Activated CD8-positive, alpha-beta T cell treated with anti-CD3 and anti-CD28 coated beads, Interleukin-2, amount 10 ng/mL, durations not matched to agents 7 days and 5 days (primary cell): ENCODE data around the gene IFI16. TPM values are rescaled to one million over a fixed set of nuclear protein-coding genes. Genes with fewer than 3 reads are reported as not detected.
"Not testable (repeated sequence)": the region's sequence is repeated elsewhere in the genome, so short reads cannot be mapped to it uniquely, and the experiment has no call there.

Experiments
- ATAC-seq: fragments of 150-1000 bp; cut with Tn5 transposase; one replicate; pipeline ENCODE4 v1.10.0; 2021; ENCODE audit warnings: moderate library complexity
- CTCF ChIA-PET: fragments of 350-600 bp; sonication (Branson Sonifier 250); formaldehyde crosslinking; loops from one replicate; lab custom pipeline; 2021; ENCODE audit warnings: antibody characterized with exemption; lab: Charles Lee
- POLR2A ChIA-PET: fragments of 350-600 bp; sonication (Branson Sonifier 250); formaldehyde crosslinking; loops from one replicate; lab custom pipeline; 2021; ENCODE audit warnings: antibody characterized with exemption; lab: Charles Lee
- DNase-seq: peaks from one replicate; pipeline ENCODE4 v3.0.0-alpha.2; 2020
- H3K27ac Mint-ChIP-seq: one replicate; pipeline ENCODE4 v1.8.0; 2021; ENCODE audit warnings: mild to moderate bottlenecking, mixed read lengths
- H3K27me3 Mint-ChIP-seq: one replicate; pipeline ENCODE4 v1.8.0; 2021; ENCODE audit warnings: low read depth, mixed read lengths
- H3K36me3 Mint-ChIP-seq: one replicate; pipeline ENCODE4 v1.8.0; 2021; ENCODE audit warnings: low read depth, mixed read lengths
- H3K4me1 Mint-ChIP-seq: one replicate; pipeline ENCODE4 v1.8.0; 2021; ENCODE audit warnings: low read depth, mixed read lengths
- H3K4me3 Mint-ChIP-seq: one replicate; pipeline ENCODE4 v1.8.0; 2021; ENCODE audit warnings: mild to moderate bottlenecking, mixed read lengths
- H3K9me3 Mint-ChIP-seq: one replicate; pipeline ENCODE4 v1.8.0; 2022; ENCODE audit warnings: mixed read lengths; ENCODE audit not compliant: insufficient read depth
- total RNA-seq, 2 experiments: library from RNA; stranded (reverse); gene quantifications; one replicate each; pipeline ENCODE4 v1.2.3, GENCODE V29; 2021

Gene IFI16
- total RNA-seq, 2 experiments from 2014 or later: 308 to 314 TPM

DNA sequence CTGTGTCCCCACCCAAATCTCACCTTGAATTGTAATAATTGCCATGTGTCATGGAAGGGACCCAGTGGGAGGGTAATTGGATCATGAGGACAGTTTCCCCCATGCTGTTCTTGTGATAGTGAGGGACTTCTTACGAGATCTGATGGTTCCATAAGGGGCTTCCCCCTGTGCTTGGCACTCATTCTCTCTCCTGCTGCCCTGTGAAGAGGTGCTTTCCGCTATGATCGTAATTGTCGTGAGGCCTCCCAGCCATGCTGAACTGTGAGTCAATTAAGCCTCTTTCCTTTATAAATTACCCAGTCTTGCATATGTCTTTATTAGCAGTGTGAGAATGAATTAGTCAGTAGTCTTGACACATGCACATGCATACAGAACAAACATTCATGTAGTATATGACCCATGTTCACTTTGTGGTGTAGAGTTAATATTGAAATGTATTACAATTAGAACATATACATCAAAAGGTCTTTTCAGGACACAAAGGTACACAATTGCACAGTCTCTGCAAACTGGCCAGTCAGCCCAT is 16.9 kb upstream of the IFI16 start:
- Mint-ChIP-seq H3K27ac (no peak overlapping the region), H3K36me3 (peaks cover 16% of the 10 kb centered on the region), H3K4me3 (no peak overlapping the region)

DNA sequence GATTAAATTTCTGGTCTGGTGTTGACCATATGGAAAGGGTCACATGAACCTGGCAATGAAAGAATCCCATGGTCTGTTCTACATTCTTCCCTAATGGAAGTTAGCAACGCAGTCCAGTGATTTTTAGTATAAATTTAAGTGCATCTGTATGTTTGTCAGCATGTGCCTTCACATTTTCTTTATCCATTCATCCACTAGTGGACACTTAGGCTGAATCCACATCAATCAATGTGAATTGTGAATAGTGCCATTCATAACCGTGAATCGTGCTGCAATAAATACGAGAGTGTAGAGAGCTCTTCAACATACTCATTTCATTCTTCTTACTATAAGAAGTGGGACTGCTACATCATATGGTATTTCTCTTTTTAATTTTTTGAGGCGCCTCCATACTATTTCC is 12.7 kb upstream of the IFI16 start:
- H3K4me1 Mint-ChIP-seq: peaks cover 22% of the 10 kb centered on the region
- POLR2A ChIA-PET: interaction anchor here (0.6 to 2.1 kb wide), 2 partner anchors 11 to 12 kb away, joined by 3 to 21 read pairs; partner anchors contain the start of gene IFI16

More for the DNA sequence above, 16.9 kb upstream of the IFI16 start:
- CTCF ChIA-PET: no interaction called here
- no peak for DNase-seq
- peaks cover 12% of the 10 kb centered on the region for H3K4me1 Mint-ChIP-seq
- ATAC-seq: no peak
- POLR2A ChIA-PET: no interaction called here
- no peaks in the 10 kb centered on the region for H3K9me3 Mint-ChIP-seq
- H3K27me3 Mint-ChIP-seq: no peaks in the 10 kb centered on the region

DNA sequence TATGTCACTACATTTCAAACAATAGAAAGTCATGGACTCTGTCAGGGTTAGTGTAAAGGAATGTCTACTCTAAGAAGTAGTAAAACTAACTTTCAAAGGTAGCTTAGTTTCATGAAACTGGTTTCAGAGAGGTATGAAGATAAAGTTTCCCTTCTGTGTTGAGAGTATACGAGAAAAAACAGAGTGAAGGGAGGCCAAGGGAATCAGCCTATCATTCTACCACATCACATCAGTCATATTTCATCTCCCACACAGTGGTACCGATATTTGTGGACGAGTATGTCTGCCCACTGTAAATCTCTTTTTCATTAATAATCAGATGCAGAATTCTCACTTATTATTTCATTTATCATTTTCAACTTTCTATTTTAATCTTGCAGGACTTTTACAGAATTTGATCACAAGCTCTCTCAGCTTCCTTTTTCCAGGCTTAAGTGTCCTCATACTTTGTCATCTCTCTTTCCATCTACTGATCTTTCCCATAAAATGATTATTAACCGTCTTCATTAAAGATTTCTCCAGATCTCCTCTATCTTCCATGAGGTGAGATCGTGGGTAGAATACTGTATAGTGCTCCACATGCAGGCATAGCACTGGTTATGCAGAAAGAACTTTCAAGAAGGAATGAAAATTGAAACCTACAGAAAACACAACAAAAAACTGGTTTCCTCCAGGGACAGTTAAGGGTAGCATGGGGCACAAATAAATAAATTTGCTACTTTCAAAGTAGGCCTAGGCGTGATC is 11.5 kb upstream of the IFI16 start:
- H3K27me3 Mint-ChIP-seq: no peaks in the 10 kb centered on the region
- no peak overlapping the region for H3K4me3 Mint-ChIP-seq
- ATAC-seq (peak; percentile 48), DNase-seq (no peak)
- POLR2A ChIA-PET: interaction anchor here (0.6 to 2.1 kb wide), 3 partner anchors 11 to 35 kb away, joined by 3 to 21 read pairs (median 4); partner anchors contain the start of gene IFI16
- no peak overlapping the region for H3K27ac Mint-ChIP-seq
- H3K9me3 Mint-ChIP-seq: no peaks in the 10 kb centered on the region
- H3K4me1 Mint-ChIP-seq: peaks cover 22% of the 10 kb centered on the region
- CTCF ChIA-PET: interaction anchor here (0.6 to 2.7 kb wide), 30 partner anchors 10 to 794 kb away, joined by 3 to 20 read pairs (median 4); partner anchors contain the start of genes AIM2, IFI16 and OR10Z1
- peaks cover 2% of the 10 kb centered on the region for H3K36me3 Mint-ChIP-seq

More for the DNA sequence above, 12.7 kb upstream of the IFI16 start:
- DNase-seq (no peak), ATAC-seq (no peak)
- Mint-ChIP-seq H3K4me3 (no peak overlapping the region), H3K9me3 (no peaks in the 10 kb centered on the region), H3K36me3 (peaks cover 9% of the 10 kb centered on the region), H3K27me3 (no peaks in the 10 kb centered on the region), H3K27ac (no peak overlapping the region)
- CTCF ChIA-PET: interaction anchor here (0.8 to 2.7 kb wide), 4 partner anchors 11 to 203 kb away, joined by 3 to 13 read pairs (median 10); partner anchors contain the start of gene AIM2

DNA sequence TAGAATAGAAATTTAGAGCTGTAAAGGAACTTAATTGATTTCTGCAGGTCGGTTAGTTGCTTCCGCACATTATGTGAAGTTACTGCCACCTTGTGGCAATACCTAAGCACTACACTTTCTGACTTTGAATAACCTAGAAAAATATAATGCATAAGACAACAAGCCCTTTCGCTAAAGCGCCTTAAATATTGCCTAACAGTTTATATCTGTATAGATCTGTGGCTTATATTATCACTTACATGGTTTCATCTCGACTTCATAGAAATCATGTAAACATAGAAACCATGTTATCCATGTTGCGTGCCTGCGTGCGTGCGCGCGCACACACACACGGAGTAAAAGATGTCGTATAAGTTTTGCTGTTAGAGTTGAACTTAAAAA is 10.9 kb upstream of the IFI16 start:
- Mint-ChIP-seq H3K27me3 (no peaks in the 10 kb centered on the region), H3K9me3 (no peaks in the 10 kb centered on the region), H3K4me1 (peaks cover 22% of the 10 kb centered on the region), H3K4me3 (no peak overlapping the region), H3K36me3 (no peaks in the 10 kb centered on the region), H3K27ac (no peak overlapping the region)
- CTCF ChIA-PET: interaction anchor here (0.6 to 2.7 kb wide), 28 partner anchors 9 to 795 kb away, joined by 3 to 20 read pairs (median 4); partner anchors contain the start of genes AIM2, IFI16 and OR10Z1
- ATAC-seq (peak; percentile 73), DNase-seq (peak; percentile 69)
- POLR2A ChIA-PET: interaction anchor here (1.0 to 2.1 kb wide), 2 partner anchors 10 to 14 kb away, joined by 3 to 21 read pairs; partner anchors contain the start of gene IFI16

DNA sequence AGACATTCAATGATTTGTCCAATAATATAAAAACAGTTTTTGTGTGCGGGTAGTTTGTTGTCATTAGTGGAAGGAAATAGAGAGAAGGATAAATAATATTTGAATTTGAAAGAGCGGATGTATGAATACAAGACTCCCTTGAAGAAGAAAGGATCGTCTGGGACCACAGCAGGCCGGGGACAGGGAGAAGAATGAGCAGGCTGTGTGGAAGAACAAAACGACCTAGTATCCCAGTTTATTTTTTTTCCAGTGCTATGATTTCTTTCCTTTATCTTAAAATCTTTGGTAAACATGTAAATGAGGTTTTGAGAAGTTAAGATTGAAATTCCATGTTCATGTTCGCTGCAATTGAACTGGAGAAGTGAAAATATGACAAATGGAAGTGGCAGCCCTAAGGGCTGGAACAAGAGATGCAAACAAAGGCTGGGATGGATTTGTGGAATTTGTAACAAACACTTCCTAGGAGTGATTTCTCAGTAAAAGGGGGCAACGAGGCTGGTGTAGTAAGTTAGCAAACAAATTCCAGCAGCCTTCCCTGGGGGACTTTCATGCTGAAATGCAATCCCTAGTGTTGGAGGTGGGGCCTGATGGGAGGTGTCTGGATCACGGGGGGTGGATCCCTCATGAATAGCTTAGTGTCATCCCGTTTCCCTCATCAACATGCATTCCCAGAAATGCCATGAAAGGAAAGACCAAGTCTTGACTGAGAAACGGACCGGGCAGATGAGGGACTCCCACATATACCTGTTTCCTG is 10.2 kb upstream of the IFI16 start:
- no peaks in the 10 kb centered on the region for H3K9me3 Mint-ChIP-seq
- H3K4me3 Mint-ChIP-seq: no peak overlapping the region
- no peak overlapping the region for H3K27ac Mint-ChIP-seq
- no peaks in the 10 kb centered on the region for H3K27me3 Mint-ChIP-seq
- peaks cover 22% of the 10 kb centered on the region for H3K4me1 Mint-ChIP-seq
- no peak for DNase-seq
- POLR2A ChIA-PET: interaction anchor here (3.2 kb wide), 1 partner anchor 10 kb away, joined by 24 read pairs; the partner anchor contains the start of gene IFI16
- no peaks in the 10 kb centered on the region for H3K36me3 Mint-ChIP-seq
- ATAC-seq: no peak
- CTCF ChIA-PET: interaction anchor here (0.7 to 1.7 kb wide), 2 partner anchors 72 to 494 kb away, joined by 3 to 5 read pairs; no protein-coding TSS in a partner anchor

DNA sequence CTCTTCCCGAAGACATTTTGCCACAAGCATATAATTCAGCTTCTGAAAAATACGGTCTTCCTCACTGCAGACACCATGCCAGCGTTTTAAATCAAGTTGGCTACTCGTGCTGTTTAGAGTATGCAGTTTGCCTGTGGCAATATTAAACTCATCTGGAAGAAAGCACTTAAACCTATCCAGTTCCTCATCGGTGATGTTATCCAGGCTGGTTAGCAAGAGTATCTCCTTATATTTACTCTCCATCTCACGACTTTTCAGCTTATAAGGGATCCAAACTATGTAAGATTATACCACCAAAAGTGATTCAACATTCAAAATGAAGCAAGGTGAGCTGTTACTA is 9.7 kb upstream of the IFI16 start:
- no peak for DNase-seq

DNA sequence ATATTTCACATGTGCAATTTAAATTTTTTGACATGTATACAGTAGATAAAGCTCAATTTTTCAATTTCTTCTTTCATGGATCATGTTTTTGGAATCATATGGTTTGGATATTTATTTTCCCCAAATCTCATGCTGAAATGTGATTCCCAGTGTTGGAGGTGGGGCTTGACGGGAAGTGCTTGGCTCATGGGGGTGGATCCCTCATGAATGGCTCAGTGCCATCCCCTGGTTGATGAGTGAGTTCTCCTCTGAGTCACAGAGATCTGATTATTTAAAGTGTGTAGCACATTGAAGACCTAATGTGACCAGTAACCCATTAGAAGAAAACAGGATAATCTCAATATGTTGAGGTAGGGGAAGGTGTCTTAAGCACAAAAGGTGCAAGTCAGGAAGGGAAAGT is 9.1 kb upstream of the IFI16 start:
- ATAC-seq (no peak), DNase-seq (no peak)
- no peak overlapping the region for H3K4me3 Mint-ChIP-seq
- H3K27ac Mint-ChIP-seq: no peak overlapping the region
- POLR2A ChIA-PET: interaction anchor here (3.2 kb wide), 1 partner anchor 9 kb away, joined by 24 read pairs; the partner anchor contains the start of gene IFI16
- CTCF ChIA-PET: interaction anchor here (0.6 to 1.7 kb wide), 3 partner anchors 8 to 88 kb away, joined by 3 to 5 read pairs (median 3); no protein-coding TSS in a partner anchor
- H3K4me1 Mint-ChIP-seq: peaks cover 23% of the 10 kb centered on the region
- H3K9me3 Mint-ChIP-seq: no peaks in the 10 kb centered on the region
- H3K36me3 Mint-ChIP-seq: no peaks in the 10 kb centered on the region
- H3K27me3 Mint-ChIP-seq: no peaks in the 10 kb centered on the region

More for the DNA sequence above, 9.7 kb upstream of the IFI16 start:
- H3K9me3 Mint-ChIP-seq: no peaks in the 10 kb centered on the region
- no peak for ATAC-seq
- no peak overlapping the region for H3K27ac Mint-ChIP-seq
- H3K27me3 Mint-ChIP-seq: no peaks in the 10 kb centered on the region
- H3K4me3 Mint-ChIP-seq: no peak overlapping the region
- no peaks in the 10 kb centered on the region for H3K36me3 Mint-ChIP-seq
- ChIA-PET POLR2A (interaction anchor here (3.2 kb wide), 1 partner anchor 10 kb away, joined by 24 read pairs; the partner anchor contains the start of gene IFI16), CTCF (interaction anchor here (0.6 to 1.7 kb wide), 4 partner anchors 8 to 494 kb away, joined by 3 to 5 read pairs (median 3); no protein-coding TSS in a partner anchor)
- H3K4me1 Mint-ChIP-seq: peaks cover 22% of the 10 kb centered on the region

DNA sequence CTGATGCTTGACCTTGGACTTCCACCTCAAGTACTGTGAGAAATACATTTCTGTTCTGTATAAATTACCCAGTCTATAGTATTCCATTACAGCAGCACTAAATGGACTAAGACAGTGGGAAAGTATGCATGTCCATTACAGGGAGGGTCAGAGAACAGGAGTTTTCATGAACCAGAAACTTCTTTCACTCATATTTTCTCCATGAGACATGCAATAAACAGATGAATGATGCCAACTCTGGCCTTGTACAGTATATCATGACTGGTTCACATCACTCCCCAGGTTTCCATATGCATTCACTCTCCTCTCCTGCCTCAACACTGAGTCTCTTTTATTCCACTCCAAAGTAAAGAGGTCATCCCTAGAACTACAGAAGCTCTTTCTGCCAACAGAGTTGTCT is 4.5 kb upstream of the IFI16 start:
- Mint-ChIP-seq H3K27me3 (no peaks in the 10 kb centered on the region), H3K36me3 (peaks cover 14% of the 10 kb centered on the region), H3K9me3 (no peaks in the 10 kb centered on the region), H3K27ac (no peak overlapping the region), H3K4me1 (peaks cover 31% of the 10 kb centered on the region), H3K4me3 (no peak overlapping the region)
- POLR2A ChIA-PET: no interaction called here
- CTCF ChIA-PET: interaction anchor here (1.0 kb wide), 1 partner anchor 66 kb away, joined by 3 read pairs; no protein-coding TSS in a partner anchor
- ATAC-seq: no peak
- DNase-seq: no peak

DNA sequence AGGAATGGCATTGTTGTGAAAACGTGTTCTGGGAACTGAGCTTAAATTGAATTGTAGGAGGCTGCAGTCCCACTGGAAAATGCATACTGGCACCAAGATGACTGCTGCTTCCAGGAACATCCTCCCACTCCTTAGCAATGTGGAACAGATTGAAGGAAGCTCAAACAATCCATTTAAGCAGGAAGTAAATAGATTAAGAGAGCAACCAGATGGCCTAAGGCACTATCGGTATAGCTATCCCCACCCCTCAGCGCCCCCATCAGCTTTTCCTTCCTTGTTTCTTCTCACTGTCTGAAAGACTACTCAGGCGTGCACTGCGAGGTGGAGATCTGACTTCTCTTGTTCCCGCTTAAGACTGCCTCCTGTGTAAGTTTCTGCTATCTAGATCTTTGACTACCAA is 4.0 kb upstream of the IFI16 start:
- ChIA-PET CTCF (interaction anchor here (1.0 kb wide), 1 partner anchor 66 kb away, joined by 3 read pairs; no protein-coding TSS in a partner anchor), POLR2A (no interaction called here)
- Mint-ChIP-seq H3K27ac (no peak overlapping the region), H3K36me3 (peaks cover 20% of the 10 kb centered on the region), H3K4me1 (peaks cover 31% of the 10 kb centered on the region), H3K27me3 (no peaks in the 10 kb centered on the region), H3K4me3 (no peak overlapping the region), H3K9me3 (no peaks in the 10 kb centered on the region)
- no peak for ATAC-seq
- DNase-seq: no peak

DNA sequence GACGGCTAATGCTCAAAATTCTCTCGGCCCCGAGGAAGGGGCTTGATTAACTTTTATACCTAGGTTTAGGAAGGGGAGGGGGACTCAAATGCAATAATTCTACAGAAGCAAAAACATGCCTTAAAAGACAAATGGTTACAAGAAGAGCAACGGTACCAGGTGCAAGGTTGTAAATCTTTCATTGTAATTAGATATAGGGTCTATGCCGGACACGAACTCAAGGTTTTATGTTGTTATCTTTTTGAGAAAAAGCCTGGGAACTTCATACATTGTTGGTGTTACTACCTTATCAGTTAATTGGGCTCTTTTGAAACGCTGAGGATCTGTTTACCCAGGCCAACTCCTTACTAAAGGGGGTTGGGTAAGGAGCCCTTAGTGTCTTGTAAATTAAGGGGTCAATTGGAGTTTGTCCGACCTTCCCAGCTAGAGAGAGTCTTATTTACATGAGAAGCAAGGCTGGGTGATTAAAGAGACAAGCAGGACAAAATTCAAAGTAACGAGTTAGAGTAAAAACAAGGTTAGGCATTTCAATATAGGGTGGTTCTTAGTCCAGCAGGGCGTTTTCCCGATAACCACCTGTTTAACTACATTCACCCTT is 3.4 kb upstream of the IFI16 start:
- DNase-seq, H3K27me3 Mint-ChIP-seq, H3K9me3 Mint-ChIP-seq, ATAC-seq, POLR2A ChIA-PET, H3K4me3 Mint-ChIP-seq, H3K27ac Mint-ChIP-seq: not testable (repeated sequence)
- CTCF ChIA-PET: interaction anchor here (3.9 kb wide), 1 partner anchor 8 kb away, joined by 20 read pairs; no protein-coding TSS in a partner anchor
- Mint-ChIP-seq H3K4me1 (peaks cover 31% of the 10 kb centered on the region), H3K36me3 (peaks cover 24% of the 10 kb centered on the region)
